Natural killer cell (primary cell): ENCODE data around the gene LIN7A. TPM values are rescaled to one million over a fixed set of nuclear protein-coding genes. Genes with fewer than 3 reads are reported as not detected.

ENCODE experiments used
- ATAC-seq, 3 donors: fragments of 150-1000 bp in 2 of 3; fragments of 200-7000 bp in 1 of 3; cut with Tn5 transposase; 1 replicate in 1 of 3; 2 replicates in 2 of 3; pipeline ENCODE4 v1.10.0; 2021; ENCODE audit warnings: mild to moderate bottlenecking in 2 of 3, moderate library complexity in 2 of 3
- DNase-seq, 2 donors: peaks; one replicate each; pipeline versions ENCODE4 v3.0.0 to v3.0.0-alpha.2; 2013 to 2021; ENCODE audit warnings: mixed read lengths in 1 of 2
- H3K27ac ChIP-seq: one replicate; pipeline ENCODE4 v1.5.1; 2013; ENCODE audit warnings: mild to moderate bottlenecking, low read length
- H3K27me3 ChIP-seq: one replicate; pipeline ENCODE4 v1.6.1; 2013; ENCODE audit warnings: low read length; ENCODE audit not compliant: control insufficient read depth, insufficient read depth
- H3K36me3 ChIP-seq: one replicate; pipeline ENCODE4 v1.6.1; 2013; ENCODE audit warnings: low read length; ENCODE audit not compliant: control insufficient read depth, insufficient read depth
- H3K4me1 ChIP-seq: one replicate; pipeline ENCODE4 v1.6.1; 2013; ENCODE audit warnings: low read length; ENCODE audit not compliant: control insufficient read depth, insufficient read depth
- H3K4me3 ChIP-seq: one replicate; pipeline ENCODE4 v1.5.1; 2013; ENCODE audit warnings: low read length
- H3K9me3 ChIP-seq: one replicate; pipeline ENCODE4 v1.6.1; 2013; ENCODE audit warnings: low read length; ENCODE audit not compliant: control insufficient read depth, insufficient read depth
- H3K27ac Mint-ChIP-seq, 2 donors: one replicate each; pipeline ENCODE4 v1.8.0; 2022; ENCODE audit warnings: mild to moderate bottlenecking in 2 of 2, mixed read lengths in 2 of 2, moderate library complexity in 1 of 2
- H3K27me3 Mint-ChIP-seq, 2 donors: one replicate each; pipeline ENCODE4 v1.8.0; 2022; ENCODE audit warnings: low read depth in 2 of 2, mixed read lengths in 2 of 2
- H3K36me3 Mint-ChIP-seq: one replicate; pipeline ENCODE4 v1.8.0; 2022; ENCODE audit warnings: mixed read lengths
- H3K4me1 Mint-ChIP-seq, 2 donors: one replicate each; pipeline ENCODE4 v1.8.0; 2022; ENCODE audit warnings: mixed read lengths in 2 of 2
- H3K4me3 Mint-ChIP-seq: one replicate; pipeline ENCODE4 v1.8.0; 2022; ENCODE audit warnings: mild to moderate bottlenecking, moderate library complexity, mixed read lengths
- H3K9me3 Mint-ChIP-seq, 2 donors: one replicate each; pipeline ENCODE4 v1.8.0; 2022; ENCODE audit warnings: mixed read lengths in 2 of 2
- CTCF ChIP-seq: fragments of 200-600 bp; IDR thresholded peaks from one replicate; pipeline ENCODE4 v1.8.0; 2022; ENCODE audit warnings: antibody characterized with exemption
- WGBS: methylation state at CpG from one replicate; pipeline ENCODE4 v1.1.7; 2013; ENCODE audit warnings: missing lambda C conversion rate; ENCODE audit not compliant: insufficient coverage; 5-methylcytosine and 5-hydroxymethylcytosine counted together
- intact Hi-C: fragments of 100-400 bp; cut with micrococcal nuclease; formaldehyde crosslinking; loops from one replicate; pipeline ENCODE4 v1.14.2; 2022
- total RNA-seq, 4 donors: library from RNA; stranded (reverse); fragments of 120-200 nt in 1 of 4; gene quantifications; one replicate each; pipeline versions ENCODE4 v1.2.3 to v1.2.4, GENCODE V29; 2013 to 2022

Gene LIN7A
- total RNA-seq, 3 donors from 2014 or later (not counting 1 experiment from before 2014, with no cell fraction given): 0.12 to 14.9 (median 0.27) TPM

GRCh38 chr12:80747800-80748199 is 189.9 kb downstream of the LIN7A start:
- no peaks in the 10 kb centered on the region for H3K27me3 ChIP-seq
- H3K9me3 Mint-ChIP-seq: peaks cover 8 to 12% of the 10 kb centered on the region in 2 donors
- no peak overlapping the region for H3K27ac ChIP-seq
- no peaks in the 10 kb centered on the region for H3K36me3 Mint-ChIP-seq
- 78% methylated on average over 2 of the region's 2 CpGs for WGBS
- no peaks in the 10 kb centered on the region for H3K4me1 Mint-ChIP-seq
- H3K27ac Mint-ChIP-seq: no peak overlapping the region
- no peaks in the 10 kb centered on the region for H3K4me1 ChIP-seq
- no peak for TF ChIP-seq CTCF
- H3K9me3 ChIP-seq: no peaks in the 10 kb centered on the region
- ATAC-seq: no peak
- intact Hi-C loops: no loop called here
- no peak for DNase-seq
- H3K4me3 Mint-ChIP-seq: no peak overlapping the region
- H3K4me3 ChIP-seq: no peak overlapping the region
- H3K36me3 ChIP-seq: no peaks in the 10 kb centered on the region
- no peaks in the 10 kb centered on the region for H3K27me3 Mint-ChIP-seq

GRCh38 chr12:80745851-80746505 is 191.8 kb downstream of the LIN7A start:
- no peak overlapping the region for H3K27ac Mint-ChIP-seq
- Histone ChIP-seq H3K4me3 (no peak overlapping the region), H3K9me3 (no peaks in the 10 kb centered on the region), H3K27me3 (no peaks in the 10 kb centered on the region), H3K4me1 (no peaks in the 10 kb centered on the region), H3K27ac (no peak overlapping the region), H3K36me3 (no peaks in the 10 kb centered on the region)
- ATAC-seq (no peak), DNase-seq (no peak)
- H3K27me3 Mint-ChIP-seq: no peaks in the 10 kb centered on the region
- TF ChIP-seq CTCF: no peak
- peaks cover 5 to 7% of the 10 kb centered on the region in 2 donors for H3K9me3 Mint-ChIP-seq
- 62% methylated on average over 6 of the region's 6 CpGs for WGBS
- H3K4me3 Mint-ChIP-seq: no peak overlapping the region
- intact Hi-C loops: no loop called here
- H3K36me3 Mint-ChIP-seq: no peaks in the 10 kb centered on the region
- no peaks in the 10 kb centered on the region for H3K4me1 Mint-ChIP-seq

Other genes starting within 250 kb of the LIN7A start
- gene MYF6, start 230.3 kb downstream of the LIN7A start, total RNA-seq: not detected
- gene MYF5, start 221.0 kb downstream of the LIN7A start, total RNA-seq: not detected
- gene ACSS3, start 140.1 kb upstream of the LIN7A start, total RNA-seq: 1 to 10 TPM in 1 of 3 donors, not detected in 2; 2.9 TPM